ENCODE data around the gene RBM38. TPM values are rescaled to one million over a fixed set of nuclear protein-coding genes. Genes with fewer than 3 reads are reported as not detected.
A peak's percentile ranks its signal among the peaks of the same experiment; 100 is the strongest.

RBM38 gene
- total and polyA plus RNA-seq, 9 of the 15 experiments (the other 6 are each of a cell fraction or from before 2014, with no cell fraction given): 0.28 to 82.4 (median 33.2) TPM

- Histone ChIP-seq H3K4me2 (ENCODE audit: insufficient read depth, low read length) (no peak overlapping the region), H3K9me1 (ENCODE audit: control insufficient read depth, insufficient read depth, low read length) (no peaks in the 10 kb centered on the region), H3K4me3 (no peak overlapping the region), H3K27ac (ENCODE audit: extremely low read depth, low read depth, low read length) (no peak overlapping the region), H4K20me1 (replicated peaks; ENCODE audit: control insufficient read depth, insufficient read depth, low read length) (peaks cover 35% of the 10 kb centered on the region), H3K36me3 (ENCODE audit: control insufficient read depth, insufficient read depth, low read length) (peaks cover 98% of the 10 kb centered on the region; the same call in 2 of the 3 replicates), H3K4me1 (replicated peaks in 1 of 2; ENCODE audit: control insufficient read depth in 2 of 2, insufficient read depth in 2 of 2, low read length in 2 of 2) (peaks cover 0 to 48% of the 10 kb centered on the region in 2 experiments; a peak in 2 of 5 replicates), H3K79me2 (ENCODE audit: control insufficient read depth, insufficient read depth, low read length) (peaks cover 77% of the 10 kb centered on the region), H3K27me3 (ENCODE audit: control insufficient read depth in 2 of 2, insufficient read depth in 2 of 2, low read length in 2 of 2) (no peaks in the 10 kb centered on the region), H3K9ac (ENCODE audit: insufficient read depth in 1 of 2, low read depth in 2 of 2, low read length in 2 of 2) (peak overlapping the region in 1 of 2 experiments; percentile 55; a peak in 2 of 4 replicates), H2AFZ (ENCODE audit: low read depth, low read length) (no peak overlapping the region), H3K9me3 (replicated peaks; ENCODE audit: control insufficient read depth, insufficient read depth, low read depth, low read length) (no peaks in the 10 kb centered on the region)
- DNase-seq (ENCODE audit: extremely low read depth in 1 of 4, low spot score in 3 of 4) (no peak), ATAC-seq (no peak), FAIRE-seq (no peak)
- WGBS (ENCODE audit: insufficient coverage, low coverage, missing lambda C conversion rate): 87% methylated on average over 20 of the region's 21 CpGs
- in situ Hi-C loops (cut with MboI): loop anchor here (25.0 kb wide), 1 partner anchor 813 kb away; no protein-coding TSS in a partner anchor
- POLR2A ChIA-PET: interaction anchor here (0.5 to 3.2 kb wide), 7 partner anchors 7 to 997 kb away, joined by 3 to 20 read pairs (median 3); partner anchors contain the start of gene RBM38
- intact Hi-C loops (cut with micrococcal nuclease): no loop called here
- CTCF ChIA-PET (ENCODE audit: low intra/inter-chr PET ratio): interaction anchor here (0.6 kb wide), 1 partner anchor 46 kb away, joined by 3 read pairs; no protein-coding TSS in a partner anchor
- no TSS peak for BruUV-seq (replicated peaks)
- TF ChIP-seq ZBTB40 (IDR thresholded peaks at IDR 0.05): no peak
- TF ChIP-seq ZBTB40 (CRISPR knock-in tag; IDR thresholded peaks at IDR 0.05): no peak
- no peak for TF ChIP-seq NCOA2 (IDR thresholded peaks at IDR 0.05; ENCODE audit: partially characterized antibody in 2 of 2)
- no peak for TF ChIP-seq MAFK (IDR thresholded peaks at IDR 0.05; ENCODE audit: low read length)
- TF ChIP-seq NRF1 (conservative IDR thresholded peaks at IDR 0.05 in 1 of 2, IDR thresholded peaks at IDR 0.05 in 1 of 2): no peak
- no peak for TF ChIP-seq ARID1B (IDR thresholded peaks at IDR 0.05)
- no peak for TF ChIP-seq PTRF (tag; IDR thresholded peaks at IDR 0.05)
- TF ChIP-seq RBM14 (IDR thresholded peaks at IDR 0.05; ENCODE audit: borderline replicate concordance, insufficient read depth, low read depth, low read length): no peak
- no peak for TF ChIP-seq PKNOX1 (IDR thresholded peaks at IDR 0.05)
- no peak for TF ChIP-seq ZNF24 (IDR thresholded peaks at IDR 0.05)
- no peak for TF ChIP-seq SRSF7 (optimal IDR thresholded peaks at IDR 0.05; ENCODE audit: low read depth, low read length)
- no peak for TF ChIP-seq BMI1 (IDR thresholded peaks at IDR 0.05; ENCODE audit: low read length)
- TF ChIP-seq MIER1 (IDR thresholded peaks at IDR 0.05; ENCODE audit: low read depth): no peak
Observed at GRCh38 chr20:57399587-57400155, 8.5 kb downstream of the RBM38 start.
